ENCODE measurements around the gene EWSR1.

Gene EWSR1

GRCh38 chr22:29334696-29335344 is 66.8 kb downstream of the EWSR1 start:
- DNase-seq (ENCODE audit: insufficient read length, low spot score): no peak
- TF ChIP-seq CTCF (IDR thresholded peaks at IDR 0.05; ENCODE audit: insufficient read depth, missing control alignments): no peak
- FAIRE-seq: no peak

GRCh38 chr22:29335656-29336055 is 67.6 kb downstream of the EWSR1 start:
- no peak for DNase-seq (ENCODE audit: insufficient read length, low spot score)
- TF ChIP-seq CTCF (IDR thresholded peaks at IDR 0.05; ENCODE audit: insufficient read depth, missing control alignments): no peak
- no peak for FAIRE-seq

GRCh38 chr22:29336751-29337490 is 68.9 kb downstream of the EWSR1 start:
- FAIRE-seq: no peak
- DNase-seq (ENCODE audit: insufficient read length, low spot score): no peak
- TF ChIP-seq CTCF (IDR thresholded peaks at IDR 0.05; ENCODE audit: insufficient read depth, missing control alignments): no peak

GRCh38 chr22:29337631-29338284 is 69.7 kb downstream of the EWSR1 start:
- FAIRE-seq (no peak), DNase-seq (ENCODE audit: insufficient read length, low spot score) (no peak)
- TF ChIP-seq CTCF (IDR thresholded peaks at IDR 0.05; ENCODE audit: insufficient read depth, missing control alignments): no peak

- FAIRE-seq (no peak), DNase-seq (ENCODE audit: insufficient read length, low spot score) (no peak)
- TF ChIP-seq CTCF (IDR thresholded peaks at IDR 0.05; ENCODE audit: insufficient read depth, missing control alignments): no peak
Observed at GRCh38 chr22:29338398-29338797, 70.3 kb downstream of the EWSR1 start.

GRCh38 chr22:29339381-29340235 is 71.5 kb downstream of the EWSR1 start:
- FAIRE-seq: no peak
- no peak for DNase-seq (ENCODE audit: insufficient read length, low spot score)

More at GRCh38 chr22:29339381-29340235, 71.5 kb downstream of the EWSR1 start:
- no peak for TF ChIP-seq CTCF (IDR thresholded peaks at IDR 0.05; ENCODE audit: insufficient read depth, missing control alignments)

All from D721Med (cell line).